Raji (cell line): ENCODE measurements around the gene PPOX.

Experiments
- POLR2A ChIP-seq: IDR thresholded peaks from 2 replicates; pipeline ENCODE4 v1.6.1; 2011; ENCODE audit warnings: low read depth, low read length, control low read depth; ENCODE audit not compliant: insufficient read depth

The PPOX gene

DNA sequence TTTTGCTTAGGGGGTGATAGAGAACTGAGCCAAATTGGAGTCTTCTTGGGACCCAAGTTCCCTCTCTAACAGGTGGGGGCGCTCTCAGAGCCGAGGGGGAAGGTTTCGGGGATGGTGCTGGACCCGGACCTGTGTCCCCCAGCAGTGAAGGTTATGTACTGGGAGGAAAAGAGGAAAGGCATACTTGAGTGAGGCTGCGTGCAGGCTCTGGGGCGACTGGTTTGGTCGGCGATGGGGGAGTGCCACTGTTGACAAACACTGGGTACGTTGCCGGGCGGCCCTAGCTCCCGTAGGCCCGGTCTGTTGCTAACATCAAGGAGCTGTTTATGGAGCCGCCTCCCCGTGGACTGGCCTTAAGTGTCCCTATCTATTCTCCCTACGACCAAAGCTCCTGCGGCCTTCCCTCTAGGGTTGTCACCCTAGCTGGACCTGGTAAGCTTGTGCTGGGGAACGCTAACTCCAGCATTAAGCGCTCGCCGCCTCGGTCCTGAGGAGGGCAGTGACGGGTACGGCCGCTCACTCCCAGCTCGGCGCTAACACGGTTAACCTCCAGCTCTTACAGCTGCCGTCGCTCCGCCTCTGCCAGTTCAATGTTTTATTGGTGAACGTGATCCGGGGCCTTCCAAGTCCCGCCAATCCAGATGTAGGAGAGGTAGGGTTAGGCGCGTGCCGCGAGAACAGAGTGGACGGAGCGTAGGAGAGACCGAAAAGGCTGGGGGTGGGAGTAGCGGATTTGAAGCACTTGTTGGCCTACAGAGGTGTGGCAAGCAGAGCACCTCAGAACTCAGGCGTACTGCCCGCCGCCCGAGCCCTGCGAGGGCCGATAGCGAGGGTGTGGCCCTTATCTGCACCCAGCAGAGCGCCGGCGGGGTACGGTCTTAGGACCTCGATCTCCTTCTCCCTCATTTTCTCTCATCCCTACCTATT lies at the start of gene PPOX:
Gene PPOX, plus strand, starts transcription at position 685 of the 927 bp plus-strand sequence. CDS start 422 bp downstream, outside the sequence.
- peak; percentile 81 for TF ChIP-seq POLR2A

DNA sequence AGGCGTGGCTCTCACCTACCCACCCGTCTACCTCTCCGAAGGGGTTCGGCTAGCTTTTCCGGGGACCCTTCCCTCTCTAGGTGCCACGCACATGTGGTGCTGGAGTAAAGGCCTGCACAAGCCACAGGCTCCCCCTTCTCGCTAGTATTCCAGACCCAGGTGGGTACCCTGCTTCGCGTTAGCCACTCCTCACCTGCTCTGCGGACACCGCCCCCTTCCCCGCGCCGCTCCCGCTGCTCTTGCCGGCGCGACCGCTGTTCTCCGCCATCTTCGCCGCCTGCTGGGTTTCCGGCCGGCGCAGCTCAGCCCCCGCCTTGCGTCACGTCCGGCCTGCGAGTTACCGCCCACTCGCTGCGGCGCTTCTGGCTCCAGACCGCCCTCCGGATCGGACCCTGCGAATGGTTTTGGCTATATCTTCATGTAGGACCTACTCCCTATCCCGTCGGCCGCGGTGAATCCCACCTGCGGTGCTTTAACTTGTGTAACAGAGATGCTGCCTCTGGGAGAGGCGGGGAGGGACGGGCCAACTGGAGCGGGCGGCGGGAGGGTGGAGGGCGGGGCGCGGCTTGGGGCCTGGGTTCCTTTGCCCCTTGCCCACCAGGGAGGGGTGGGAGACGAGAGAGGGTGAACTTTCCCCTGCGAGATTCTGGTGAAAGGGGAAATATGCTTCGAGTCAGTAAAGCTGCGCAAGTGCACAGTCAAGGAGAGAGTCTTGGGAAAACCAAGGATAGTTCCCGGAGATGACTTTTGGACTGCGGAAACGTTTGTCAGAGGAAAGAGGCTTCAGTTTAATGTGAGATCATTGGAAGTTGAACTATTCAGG lies 48.3 kb upstream of the PPOX start, which contains the start of the genes NIT1 and PFDN2:
Gene NIT1, plus strand, starts transcription at position 347 of the 823 bp plus-strand sequence. Its CDS starts 72 bp downstream, at position 419.
Gene PFDN2, minus strand, starts transcription at position 279 of the 823 bp plus-strand sequence. Its CDS starts 11 bp downstream, at position 268.
- TF ChIP-seq POLR2A, result peak; percentile 95

DNA sequence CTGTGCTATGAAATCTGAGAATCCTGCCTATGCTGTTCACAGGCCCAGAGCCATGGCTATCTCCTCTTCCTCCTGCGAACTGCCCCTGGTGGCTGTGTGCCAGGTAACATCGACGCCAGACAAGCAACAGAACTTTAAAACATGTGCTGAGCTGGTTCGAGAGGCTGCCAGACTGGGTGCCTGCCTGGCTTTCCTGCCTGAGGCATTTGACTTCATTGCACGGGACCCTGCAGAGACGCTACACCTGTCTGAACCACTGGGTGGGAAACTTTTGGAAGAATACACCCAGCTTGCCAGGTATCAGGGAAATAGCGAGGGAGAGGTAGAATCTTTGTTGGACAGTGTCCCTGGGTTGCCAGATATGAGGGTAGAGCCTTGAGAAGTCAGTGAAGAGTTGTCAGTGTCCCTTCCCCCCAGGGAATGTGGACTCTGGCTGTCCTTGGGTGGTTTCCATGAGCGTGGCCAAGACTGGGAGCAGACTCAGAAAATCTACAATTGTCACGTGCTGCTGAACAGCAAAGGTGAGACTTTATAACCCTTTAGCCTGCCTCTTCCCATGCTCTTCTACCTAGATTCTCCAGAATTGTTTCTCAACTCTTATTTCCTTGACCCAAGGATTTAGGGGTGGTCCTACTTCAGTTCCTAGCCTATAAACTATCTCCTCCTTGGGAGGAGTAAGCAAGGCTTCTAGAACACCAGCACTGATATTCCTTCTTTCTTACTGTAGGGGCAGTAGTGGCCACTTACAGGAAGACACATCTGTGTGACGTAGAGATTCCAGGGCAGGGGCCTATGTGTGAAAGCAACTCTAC lies 46.9 kb upstream of the PPOX start:
- no peak for TF ChIP-seq POLR2A

DNA sequence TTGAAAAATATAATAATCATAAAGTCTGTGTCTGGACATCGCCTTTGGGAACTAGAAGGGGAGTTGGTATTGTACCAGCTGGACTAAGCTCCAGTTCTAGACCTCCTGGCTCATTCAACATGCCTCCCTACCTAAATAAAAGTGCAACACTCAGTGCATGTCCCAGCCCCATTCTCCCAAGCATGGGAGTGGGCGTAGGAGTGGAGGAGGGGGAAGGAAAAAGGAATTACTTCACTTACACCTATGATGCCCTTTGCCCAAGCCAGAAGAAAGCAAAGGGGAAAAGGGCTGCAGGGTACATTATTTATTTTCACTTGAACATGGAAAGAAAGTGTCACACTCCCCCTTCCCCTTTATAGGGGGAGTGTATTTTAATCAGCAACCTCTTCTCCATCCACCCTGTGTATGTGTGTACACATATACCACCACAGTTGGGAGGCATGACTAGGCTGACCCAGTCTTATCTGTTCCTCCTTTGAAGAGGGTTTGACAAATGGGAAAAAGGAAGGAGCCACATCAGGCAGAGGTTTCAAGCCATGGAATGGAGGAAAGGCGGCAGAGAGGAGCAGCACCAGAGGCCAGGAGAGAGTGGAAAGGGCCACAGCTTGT lies 45.1 kb upstream of the PPOX start:
- no peak for TF ChIP-seq POLR2A

DNA sequence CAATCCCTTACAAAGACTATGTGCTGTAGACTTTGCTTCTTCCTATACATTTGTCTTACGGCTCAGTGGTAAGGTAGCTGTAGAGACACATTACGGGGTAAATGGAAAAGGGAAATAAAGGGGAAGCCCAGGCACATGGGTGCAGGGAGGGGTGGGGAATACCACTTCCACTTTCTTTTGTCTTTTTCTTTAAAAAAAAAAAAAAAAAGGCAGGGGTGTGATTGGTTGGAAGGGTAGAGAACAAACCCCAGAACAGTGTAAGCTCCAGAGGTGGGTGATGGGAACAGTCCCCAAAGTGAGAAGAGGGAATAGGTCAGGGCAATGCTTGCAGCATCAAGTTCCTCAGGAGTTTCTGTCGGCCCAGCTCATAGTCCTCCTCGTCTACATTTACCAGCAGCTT lies 44.4 kb upstream of the PPOX start:
- no peak for TF ChIP-seq POLR2A

DNA sequence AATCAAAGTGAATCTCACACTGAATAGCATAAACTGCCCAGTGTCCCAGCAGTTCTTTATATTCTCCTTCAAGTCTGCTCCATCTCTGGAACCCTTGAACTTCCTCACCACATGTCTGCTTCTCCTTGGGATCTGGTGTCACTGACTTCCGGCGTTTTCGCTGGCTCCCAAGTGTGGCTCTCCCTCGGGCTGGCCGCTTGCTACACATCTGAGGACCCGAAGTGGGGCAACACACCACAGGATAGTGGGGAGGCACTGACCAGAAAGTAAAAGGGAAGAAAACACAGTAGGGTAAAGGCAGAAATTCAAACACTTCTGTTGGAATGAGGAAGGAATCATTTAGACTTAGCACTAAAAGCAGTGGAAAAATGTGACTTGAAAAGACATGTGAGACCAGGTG lies 43.3 kb upstream of the PPOX start:
- TF ChIP-seq POLR2A, result no peak

DNA sequence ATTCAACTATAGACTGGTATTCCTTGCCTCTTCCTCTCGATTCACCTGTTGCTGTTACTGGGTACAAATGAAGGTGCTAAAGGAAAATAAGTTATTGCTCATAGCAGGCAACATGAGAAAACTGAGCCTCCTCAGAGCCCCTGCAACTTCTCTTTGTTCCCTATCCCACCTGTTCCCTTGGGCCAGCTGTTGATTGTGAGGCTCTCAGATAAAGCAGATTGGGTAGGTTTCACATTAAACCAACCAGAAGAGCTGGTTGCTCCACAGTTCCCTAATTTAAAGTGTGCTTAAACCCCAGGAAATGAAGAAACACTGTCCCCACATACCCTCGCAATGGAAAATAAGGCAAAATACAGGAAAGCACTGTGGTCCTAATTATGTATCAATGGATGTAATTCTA lies 38.6 kb upstream of the PPOX start:
- no peak for TF ChIP-seq POLR2A

DNA sequence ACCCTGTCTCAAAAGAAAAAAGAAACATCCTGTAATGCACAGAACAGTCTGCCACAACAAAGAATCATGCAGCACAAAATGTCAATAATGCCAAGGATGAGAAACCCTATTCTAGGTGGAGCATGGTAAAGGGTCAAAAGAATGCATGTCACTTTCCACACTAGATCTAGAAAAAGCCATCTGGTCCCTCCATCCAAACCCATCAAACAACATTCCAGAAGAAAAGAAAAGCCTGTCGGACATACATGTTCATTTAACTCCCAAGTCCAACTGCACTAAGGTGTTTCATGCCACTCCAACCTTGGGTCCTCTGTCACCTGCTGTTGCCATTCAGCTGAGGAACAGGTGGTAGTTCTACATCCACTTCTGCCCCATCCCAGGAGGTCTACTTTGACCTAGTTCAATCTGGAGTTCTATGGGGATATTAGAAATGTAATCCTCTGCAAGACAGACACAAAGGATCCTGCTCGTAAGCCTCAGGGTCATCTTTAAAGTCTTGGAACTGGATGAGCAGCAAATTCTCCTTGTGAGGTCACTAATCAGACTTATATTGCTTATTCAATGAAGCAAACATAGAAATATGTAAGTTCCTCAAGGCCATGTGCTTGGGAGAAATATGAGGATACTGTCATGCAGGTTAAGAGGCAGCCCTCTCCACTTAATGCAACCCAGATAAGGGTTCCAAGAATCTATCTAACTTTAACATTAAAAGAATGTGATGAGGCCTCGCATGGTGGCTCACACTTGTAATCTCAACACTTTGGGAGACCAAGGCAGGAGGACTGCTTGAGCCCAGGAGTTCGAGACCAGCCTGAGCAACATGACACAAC lies 37.4 kb upstream of the PPOX start:
- no peak for TF ChIP-seq POLR2A

DNA sequence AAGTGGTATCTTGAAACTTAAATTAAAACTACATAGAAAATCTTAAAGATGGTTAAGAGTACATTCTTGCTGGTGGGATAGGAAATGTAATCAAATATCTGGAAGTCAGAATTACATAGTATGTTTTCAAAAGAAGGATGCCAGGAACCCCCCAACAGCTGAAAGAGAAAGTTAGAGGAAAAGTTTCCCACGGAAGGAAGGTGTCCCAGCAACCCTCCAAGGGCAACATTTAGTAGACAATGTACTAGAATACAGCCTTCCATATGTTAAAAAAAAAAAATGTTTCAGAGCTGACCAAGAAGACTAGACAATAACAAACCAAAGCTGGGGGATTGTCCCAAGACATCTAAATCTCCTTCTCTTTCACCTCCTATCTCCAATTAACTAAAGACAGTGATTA lies 36.0 kb upstream of the PPOX start:
- no peak for TF ChIP-seq POLR2A

DNA sequence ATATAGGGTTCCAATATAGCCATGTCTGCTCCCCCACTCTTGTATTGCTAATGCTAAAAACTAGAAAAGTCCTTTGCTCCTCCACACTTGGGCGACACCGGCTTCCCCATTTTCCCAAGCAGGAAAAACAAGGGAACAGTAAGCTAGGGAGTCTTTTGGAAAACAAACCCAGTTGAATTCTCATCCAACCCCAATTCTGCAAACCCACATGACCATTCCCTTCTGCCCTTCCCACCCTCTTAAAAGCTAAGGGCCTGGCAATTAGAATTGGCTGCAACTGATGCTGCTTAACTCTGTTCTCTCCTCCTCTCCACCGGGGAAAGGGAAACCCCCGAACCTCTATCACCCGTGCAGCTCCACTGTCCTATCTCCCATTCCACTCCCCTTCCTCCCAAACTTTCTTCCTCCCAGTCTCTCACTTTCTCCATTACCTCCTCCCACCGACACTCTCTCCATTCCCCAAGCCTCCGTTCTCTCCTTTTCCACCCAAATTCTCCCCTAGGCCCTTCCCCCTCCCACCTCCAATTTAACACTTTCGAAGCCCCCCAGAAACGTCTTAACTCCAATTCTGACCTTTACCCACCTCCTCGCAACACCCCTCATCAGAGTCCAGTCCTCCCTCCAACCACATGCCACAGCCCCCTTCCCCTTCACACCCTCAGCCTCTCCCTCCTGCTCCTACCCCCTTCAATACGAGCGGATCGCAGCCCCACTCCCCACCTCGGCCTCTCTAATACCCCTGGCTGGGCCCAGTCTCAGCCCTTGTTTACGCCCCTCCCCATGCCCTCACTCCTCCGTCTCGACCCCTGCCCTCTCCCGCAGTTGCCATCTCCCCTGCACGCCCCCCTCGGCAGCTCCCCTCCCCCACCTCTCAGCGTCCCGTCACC lies 34.5 kb upstream of the PPOX start:
- no peak for TF ChIP-seq POLR2A

DNA sequence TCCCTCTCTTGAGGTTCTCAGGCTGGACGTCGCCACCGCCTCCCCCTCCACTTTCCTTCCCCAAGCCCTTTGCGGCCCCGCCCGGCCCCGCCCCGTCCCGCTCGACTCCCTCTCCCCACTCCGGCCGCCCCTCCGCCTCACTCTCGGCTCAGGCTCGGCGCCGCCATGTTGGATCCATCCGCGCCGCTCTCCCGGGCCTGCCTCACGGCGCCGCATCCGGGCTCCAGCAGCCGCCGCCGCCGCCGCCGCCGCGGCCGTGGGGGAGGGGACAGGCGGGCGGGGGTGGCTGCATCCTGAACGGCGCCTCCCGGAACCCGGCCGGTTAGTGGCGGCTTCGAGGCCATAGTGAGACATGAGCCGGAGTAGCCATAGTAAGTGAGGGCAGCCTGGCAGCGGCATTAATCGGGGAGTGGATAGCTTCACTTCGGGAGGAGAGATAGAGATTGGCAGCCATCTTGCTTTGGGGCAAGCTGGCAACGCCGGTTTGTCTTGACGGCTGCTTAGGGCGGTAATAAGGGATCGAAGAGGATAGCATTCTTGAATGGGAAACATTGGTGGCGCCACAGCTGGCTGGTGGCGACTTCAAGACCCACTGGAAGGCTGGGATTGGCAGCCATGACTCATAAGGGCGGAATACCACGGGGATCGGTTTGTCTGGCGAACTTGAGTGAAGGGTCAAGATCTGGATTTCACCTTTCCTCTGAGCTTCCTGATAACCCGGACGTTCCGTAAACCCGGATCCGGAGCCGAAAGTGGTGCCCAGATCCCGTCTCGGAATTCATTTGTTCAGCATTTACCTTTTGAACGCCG lies 33.6 kb upstream of the PPOX start, which contains the start of gene DEDD:
Gene DEDD, minus strand, starts transcription at position 258 of the 810 bp plus-strand sequence. CDS start 8,205 bp downstream, outside the sequence.
- TF ChIP-seq POLR2A, result peak; percentile 41

DNA sequence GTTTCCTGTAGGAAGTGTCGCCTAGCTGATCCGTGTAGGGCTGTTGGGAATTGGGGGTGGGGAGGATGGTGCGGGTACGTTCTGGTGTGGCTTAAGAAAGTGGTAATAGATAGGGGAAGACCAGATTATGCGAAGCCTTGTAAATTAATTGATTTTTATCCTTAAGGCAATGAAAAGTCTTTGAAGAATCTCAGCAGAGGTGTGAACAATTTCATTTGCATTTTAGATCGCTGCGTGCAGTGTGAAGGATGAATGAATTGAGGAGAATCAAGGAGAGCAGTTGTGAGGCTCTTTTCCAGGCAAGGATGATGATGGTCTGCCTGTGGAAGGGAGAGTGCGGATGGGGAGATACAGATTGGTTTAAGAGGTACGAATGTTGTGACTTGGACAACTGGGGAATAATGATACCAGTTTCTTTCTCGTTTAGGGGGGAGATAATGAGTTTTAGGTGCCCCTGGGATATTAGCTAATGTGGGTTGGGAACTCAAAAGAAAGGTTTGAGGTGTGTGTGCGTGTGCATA lies 32.9 kb upstream of the PPOX start:
- TF ChIP-seq POLR2A, result no peak

DNA sequence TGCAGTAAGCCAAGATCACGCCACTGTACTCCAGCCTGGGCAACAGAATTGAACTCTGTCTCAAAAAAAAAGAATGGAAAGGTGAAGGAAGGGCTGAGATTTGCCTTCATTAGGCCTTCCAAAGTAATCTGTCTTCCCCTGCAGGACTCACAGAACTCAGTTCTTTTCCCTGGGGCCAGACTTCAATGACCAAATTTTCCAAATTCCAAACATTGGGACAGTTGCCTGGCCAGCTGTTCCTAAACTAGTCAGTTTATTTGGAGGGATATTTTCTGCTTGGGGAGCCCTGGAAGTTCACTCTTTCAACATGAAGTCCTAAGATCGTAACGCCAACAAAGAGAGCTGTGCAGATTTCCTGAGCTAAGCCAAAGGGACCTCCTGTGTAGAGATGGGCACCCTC lies 28.3 kb upstream of the PPOX start:
- no peak for TF ChIP-seq POLR2A
